ENCODE data around the gene TNN.

Gene TNN

GRCh38 chr1:175133673-175134435 is 66.2 kb downstream of the TNN start:
- no peak for TF ChIP-seq POLR2A (IDR thresholded peaks at IDR 0.05; ENCODE audit: low read depth, low read length)
- FAIRE-seq, result no peak
- no peak for DNase-seq (ENCODE audit: insufficient read length, low spot score)

DNA sequence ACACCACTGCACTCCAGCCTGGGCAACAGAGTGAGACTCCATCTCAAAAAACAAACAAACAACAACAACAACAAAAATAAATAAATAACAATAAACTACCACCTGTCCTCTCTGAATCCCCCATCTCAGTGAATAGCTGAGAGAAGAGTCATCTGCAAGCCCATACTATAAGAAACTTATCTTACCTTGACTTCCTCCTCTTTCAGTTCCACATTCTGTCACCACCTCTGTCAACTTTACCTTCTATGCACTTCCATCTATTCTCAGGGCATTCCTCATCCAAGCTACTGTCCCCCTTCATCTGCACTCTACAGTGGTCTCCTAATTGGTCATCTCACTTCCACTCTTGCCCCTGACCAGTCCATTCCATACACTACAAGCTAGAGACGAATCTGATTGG is 66.9 kb downstream of the TNN start:
- no peak for TF ChIP-seq POLR2A (IDR thresholded peaks at IDR 0.05; ENCODE audit: low read depth, low read length)
- FAIRE-seq (no peak), DNase-seq (ENCODE audit: insufficient read length, low spot score) (no peak)

GRCh38 chr1:175136246-175136645 is 68.6 kb downstream of the TNN start:
- no peak for FAIRE-seq
- DNase-seq (ENCODE audit: insufficient read length, low spot score), result no peak
- no peak for TF ChIP-seq POLR2A (IDR thresholded peaks at IDR 0.05; ENCODE audit: low read depth, low read length)

GRCh38 chr1:175137369-175137768 is 69.7 kb downstream of the TNN start:
- FAIRE-seq (no peak), DNase-seq (ENCODE audit: insufficient read length, low spot score) (no peak)
- TF ChIP-seq POLR2A (IDR thresholded peaks at IDR 0.05; ENCODE audit: low read depth, low read length), result no peak

GRCh38 chr1:175138579-175138978 is 70.9 kb downstream of the TNN start:
- DNase-seq (ENCODE audit: insufficient read length, low spot score) (no peak), FAIRE-seq (no peak)
- no peak for TF ChIP-seq POLR2A (IDR thresholded peaks at IDR 0.05; ENCODE audit: low read depth, low read length)

GRCh38 chr1:175145899-175146528 is 78.4 kb downstream of the TNN start:
- no peak for DNase-seq (ENCODE audit: insufficient read length, low spot score)
- no peak for FAIRE-seq
- no peak for TF ChIP-seq POLR2A (IDR thresholded peaks at IDR 0.05; ENCODE audit: low read depth, low read length)

DNA sequence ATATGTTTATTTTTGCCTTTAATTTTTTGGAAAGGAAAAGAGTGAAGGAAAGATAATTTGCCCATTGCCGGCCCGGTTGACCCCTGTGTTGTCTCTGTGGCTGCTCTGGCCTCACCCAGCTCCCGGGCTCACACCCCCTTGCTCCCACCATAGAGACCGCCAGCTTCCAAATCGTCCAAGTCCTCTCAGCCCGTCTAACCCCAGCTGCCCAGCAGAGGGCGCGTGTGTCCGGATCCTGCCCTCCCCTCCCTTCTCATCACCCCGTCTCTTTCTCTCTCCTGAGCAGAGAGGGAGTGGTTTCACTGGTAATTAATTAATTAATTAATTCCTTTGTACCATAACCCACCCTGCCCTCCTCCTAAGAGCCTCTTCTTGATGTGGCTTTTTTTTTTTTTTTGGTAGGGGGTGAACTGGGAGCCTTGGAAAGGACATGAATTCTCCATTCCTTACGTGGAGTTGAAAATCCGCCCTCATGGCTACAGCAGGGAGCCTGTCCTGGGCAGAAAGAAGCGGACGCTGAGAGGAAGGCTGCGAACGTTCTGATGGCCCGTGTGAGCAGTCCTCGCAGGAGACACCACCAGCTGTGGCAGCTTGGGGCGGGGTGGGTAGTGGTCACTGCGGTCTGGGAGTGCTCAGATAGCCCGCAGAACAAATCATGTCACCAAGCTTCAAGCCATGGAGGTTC is 79.0 kb downstream of the TNN start:
- no peak for TF ChIP-seq POLR2A (IDR thresholded peaks at IDR 0.05; ENCODE audit: low read depth, low read length)
- FAIRE-seq (no peak), DNase-seq (ENCODE audit: insufficient read length, low spot score) (peak; percentile 60)

- FAIRE-seq (no peak), DNase-seq (ENCODE audit: insufficient read length, low spot score) (no peak)
- TF ChIP-seq POLR2A (IDR thresholded peaks at IDR 0.05; ENCODE audit: low read depth, low read length), result no peak
These were observed 79.9 kb downstream of the TNN start for GRCh38 chr1:175147569-175147968.

- TF ChIP-seq POLR2A (IDR thresholded peaks at IDR 0.05; ENCODE audit: low read depth, low read length), result no peak
- no peak for FAIRE-seq
These were observed 80.4 kb downstream of the TNN start for GRCh38 chr1:175148068-175148467.

DNA sequence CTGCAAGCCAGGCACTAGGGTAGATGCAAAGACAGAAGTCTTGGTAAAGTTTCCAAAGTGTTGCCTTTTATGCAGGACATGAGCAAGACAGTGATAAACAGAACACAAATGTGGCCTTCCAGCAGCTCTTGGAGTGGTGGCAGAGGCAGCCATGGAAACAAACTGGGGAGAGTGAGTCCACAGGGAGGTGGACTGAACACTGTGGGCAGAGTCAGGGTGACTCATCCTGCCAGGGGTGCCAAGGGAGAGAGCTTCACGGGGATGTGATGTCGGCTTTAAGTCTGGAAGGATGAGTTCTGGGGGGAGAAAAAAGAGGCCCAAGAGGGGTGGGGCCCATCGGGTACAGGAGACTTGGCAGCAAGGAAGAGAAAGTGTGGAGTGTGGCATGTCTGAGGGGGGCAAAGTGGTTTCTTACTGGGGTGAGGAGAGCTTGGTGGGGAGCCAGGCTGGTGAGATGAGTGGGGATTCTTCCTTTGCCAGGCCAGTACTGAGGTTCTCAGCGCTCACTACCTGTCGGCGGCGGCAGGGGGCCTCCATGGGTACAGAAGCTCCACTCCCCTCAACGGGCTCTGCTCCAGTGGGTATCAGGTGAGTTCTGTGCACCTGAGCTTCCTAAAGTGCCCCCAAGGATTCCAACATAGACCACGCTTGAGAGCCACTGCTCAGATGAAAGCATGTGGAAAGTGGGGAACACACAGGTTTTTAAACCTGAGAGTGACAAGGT is 83.1 kb downstream of the TNN start:
- DNase-seq (ENCODE audit: insufficient read length, low spot score) (peak; percentile 77), FAIRE-seq (no peak)

More at GRCh38 chr1:175148068-175148467, 80.4 kb downstream of the TNN start:
- no peak for DNase-seq (ENCODE audit: insufficient read length, low spot score)

DNA sequence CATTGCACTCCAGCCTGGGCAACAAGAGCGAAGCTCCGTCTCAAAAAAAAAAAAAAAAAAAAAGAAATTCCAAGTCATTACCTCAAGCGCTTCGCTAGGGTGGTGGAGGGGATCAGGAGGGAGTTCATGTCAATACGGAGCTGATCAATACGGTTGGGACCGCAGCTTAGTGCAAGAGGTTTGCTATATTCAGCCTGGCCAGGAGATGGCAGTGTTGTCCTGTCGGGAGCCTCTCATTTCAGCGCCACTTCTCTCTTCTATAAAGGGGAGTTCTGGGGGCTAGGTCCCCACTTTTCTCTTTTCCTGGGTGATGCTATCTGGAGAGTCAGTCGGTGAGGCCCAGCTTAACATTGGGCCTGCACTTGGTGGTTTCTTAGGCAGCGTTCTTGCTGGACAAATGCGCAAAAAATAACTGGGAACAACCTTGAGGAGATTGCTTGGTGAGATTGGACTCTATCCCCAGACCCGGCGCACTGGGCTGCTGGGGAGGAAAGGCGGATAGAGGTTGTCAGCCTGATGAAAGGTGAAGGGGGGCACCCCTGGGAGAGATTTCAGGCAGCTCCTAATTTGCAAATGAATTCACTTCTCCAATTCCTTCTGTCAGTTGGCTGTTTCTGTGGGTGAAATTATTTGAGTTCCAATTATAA is 84.5 kb downstream of the TNN start:
- no peak for DNase-seq (ENCODE audit: insufficient read length, low spot score)
- no peak for TF ChIP-seq POLR2A (IDR thresholded peaks at IDR 0.05; ENCODE audit: low read depth, low read length)
- FAIRE-seq, result no peak

More for the DNA sequence above, 83.1 kb downstream of the TNN start:
- TF ChIP-seq POLR2A (IDR thresholded peaks at IDR 0.05; ENCODE audit: low read depth, low read length), result no peak

GRCh38 chr1:175154629-175155472 is 87.2 kb downstream of the TNN start:
- no peak for FAIRE-seq
- no peak for TF ChIP-seq POLR2A (IDR thresholded peaks at IDR 0.05; ENCODE audit: low read depth, low read length)
- DNase-seq (ENCODE audit: insufficient read length, low spot score), result no peak

DNA sequence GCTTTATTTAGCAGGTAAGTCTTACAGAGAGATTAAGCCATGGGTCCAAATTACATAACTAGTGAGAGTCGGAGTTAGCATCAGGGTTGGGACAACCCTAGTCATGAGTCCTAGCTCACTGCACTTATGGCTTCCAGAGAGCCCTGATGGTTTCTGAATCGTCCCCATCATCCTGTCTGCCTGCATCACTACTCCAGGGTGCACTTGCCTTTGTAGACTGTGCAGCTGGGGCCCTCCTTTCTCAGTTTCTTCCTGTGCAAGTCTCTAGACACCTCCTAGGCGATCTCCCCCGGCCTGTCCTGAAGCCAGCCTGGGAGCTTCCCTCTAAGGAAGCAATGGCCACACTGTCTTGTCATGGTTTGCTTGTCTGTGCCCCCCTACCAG is 87.8 kb downstream of the TNN start:
- DNase-seq (ENCODE audit: insufficient read length, low spot score), result no peak
- FAIRE-seq, result no peak
- TF ChIP-seq POLR2A (IDR thresholded peaks at IDR 0.05; ENCODE audit: low read depth, low read length), result no peak
